Measurements from ENCODE around the gene ZCCHC12.
"Not testable (repeated sequence)": the region's sequence is repeated elsewhere in the genome, so short reads cannot be mapped to it uniquely, and the experiment has no call there.

Gene ZCCHC12

DNA sequence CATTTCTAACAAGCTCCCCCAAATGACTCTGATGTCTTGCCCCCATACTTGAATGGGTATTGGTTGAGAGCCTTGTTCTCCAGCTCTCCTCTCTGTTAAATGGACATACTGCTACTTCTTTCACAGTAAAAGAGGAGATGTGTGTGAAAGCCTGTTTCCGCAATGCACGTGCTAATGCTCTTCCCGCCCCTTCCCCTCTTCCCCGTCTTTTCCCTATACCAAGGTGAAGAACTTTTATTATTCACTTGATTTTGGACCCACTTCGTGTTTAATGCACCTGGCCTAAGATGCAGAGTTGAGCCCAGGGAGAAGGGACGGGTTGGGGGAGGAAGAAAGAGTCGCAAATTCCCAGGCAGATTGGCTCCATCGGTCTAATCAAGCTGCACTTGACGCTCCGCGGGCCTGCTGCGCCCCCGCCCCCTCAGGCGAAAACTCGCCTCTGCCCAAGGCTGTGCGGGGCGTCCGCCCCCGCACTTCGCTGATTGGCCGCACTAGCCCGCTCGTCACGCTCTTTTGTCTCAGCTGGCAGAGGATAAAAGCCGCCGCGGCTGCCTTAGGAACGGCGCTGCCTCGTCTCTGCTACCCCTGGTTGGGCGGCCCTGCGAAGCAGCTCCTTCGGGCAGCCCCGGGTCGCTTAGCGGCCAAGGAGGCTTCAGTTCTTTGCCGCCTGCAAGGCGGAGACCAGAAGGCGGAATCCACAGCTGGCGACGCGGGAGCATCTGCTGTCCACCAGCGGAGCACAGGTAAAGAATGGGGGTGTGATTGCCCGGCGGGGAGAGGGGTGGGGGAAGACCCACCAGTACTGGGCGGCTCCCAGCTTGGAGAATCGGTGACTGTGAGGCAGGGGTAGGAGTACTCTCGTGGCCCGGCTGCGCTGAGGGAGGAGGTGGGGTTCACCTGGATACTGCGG, at the start of gene ZCCHC12:
Gene ZCCHC12, plus strand, starts transcription at position 562 of the 910 bp plus-strand sequence. CDS start 1,421 bp downstream, outside the sequence.
- Mint-ChIP-seq H3K4me1 (ENCODE audit: low read depth) (peaks cover 25% of the 10 kb centered on the region), H3K9me3 (no peaks in the 10 kb centered on the region), H3K4me3 (peak within 1 kb of the TSS; percentile 68), H3K27me3 (peaks cover 60% of the 10 kb centered on the region), H3K36me3 (ENCODE audit: low read depth) (no peaks in the 10 kb centered on the region), H3K27ac (no peak within 1 kb of the TSS)
- intact Hi-C loops (cut with micrococcal nuclease) = no loop called here

DNA sequence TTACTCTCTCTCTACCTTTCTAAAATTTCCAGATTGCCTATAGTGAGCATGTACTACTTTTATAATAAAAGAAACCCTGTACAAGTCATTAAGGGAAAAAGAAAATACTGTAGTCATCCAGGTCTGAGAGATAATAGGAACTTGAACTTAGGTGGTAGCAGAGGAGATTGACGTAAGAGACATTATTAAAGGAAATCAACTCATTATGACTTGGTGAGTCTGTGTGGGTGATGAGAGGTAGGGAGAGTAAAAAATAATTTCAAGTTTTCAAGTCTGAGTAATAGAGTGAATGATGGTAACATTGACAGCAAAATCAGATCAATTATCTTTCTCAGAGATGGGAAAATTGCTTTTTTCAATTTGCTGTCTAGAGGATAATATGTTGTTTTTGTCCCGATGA, 44.0 kb upstream of the ZCCHC12 start:
- no peak overlapping the region for H3K27ac Mint-ChIP-seq
- no peaks in the 10 kb centered on the region for H3K9me3 Mint-ChIP-seq
- H3K36me3 Mint-ChIP-seq (ENCODE audit: low read depth) = peaks cover 63% of the 10 kb centered on the region
- intact Hi-C loops (cut with micrococcal nuclease) = no loop called here
- H3K4me1 Mint-ChIP-seq (ENCODE audit: low read depth) = no peaks in the 10 kb centered on the region
- H3K27me3 Mint-ChIP-seq = no peaks in the 10 kb centered on the region
- no peak overlapping the region for H3K4me3 Mint-ChIP-seq

DNA sequence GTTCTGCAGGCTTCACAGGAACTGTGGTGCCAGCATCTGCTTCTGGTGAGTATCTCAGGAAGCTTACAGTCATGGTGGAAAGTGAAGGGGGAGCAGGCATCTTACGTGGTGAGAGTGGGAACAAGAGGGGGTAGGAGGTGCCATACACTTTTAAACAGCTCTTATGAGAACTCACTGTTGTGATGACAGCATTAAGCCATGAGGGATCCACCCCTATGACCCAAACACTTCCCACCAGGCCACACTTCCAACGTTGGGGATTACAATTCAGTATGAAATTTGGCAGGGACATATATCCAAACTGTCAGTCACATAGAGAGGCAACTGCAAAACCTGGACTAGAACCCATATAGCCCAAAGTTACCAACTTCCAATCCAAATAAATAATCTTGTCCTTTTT, 43.1 kb upstream of the ZCCHC12 start:
- no peak overlapping the region for H3K4me3 Mint-ChIP-seq
- H3K27ac Mint-ChIP-seq = no peak overlapping the region
- H3K27me3 Mint-ChIP-seq = no peaks in the 10 kb centered on the region
- H3K36me3 Mint-ChIP-seq (ENCODE audit: low read depth) = peaks cover 64% of the 10 kb centered on the region
- no peaks in the 10 kb centered on the region for H3K4me1 Mint-ChIP-seq (ENCODE audit: low read depth)
- intact Hi-C loops (cut with micrococcal nuclease) = no loop called here
- H3K9me3 Mint-ChIP-seq = no peaks in the 10 kb centered on the region

DNA sequence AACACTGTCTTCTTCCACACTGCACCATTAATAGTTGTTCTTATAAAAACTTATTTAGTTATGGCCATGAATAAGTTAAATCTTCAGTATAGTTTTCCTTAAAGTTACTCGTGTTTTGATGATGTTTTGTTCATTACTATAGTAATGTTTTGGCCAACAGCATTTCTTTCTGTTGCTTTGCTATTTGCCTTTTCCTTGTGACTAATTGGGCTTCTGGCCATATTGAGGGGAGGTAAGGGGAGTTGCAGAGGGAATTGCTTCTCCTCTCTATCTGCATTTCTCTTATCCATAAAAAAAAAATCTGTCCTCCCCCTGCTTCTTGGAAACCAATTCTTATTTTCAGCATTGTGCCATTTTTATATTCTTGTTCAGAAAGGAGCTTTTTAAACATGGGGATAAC, 42.7 kb upstream of the ZCCHC12 start:
- intact Hi-C loops (cut with micrococcal nuclease) = no loop called here
- peaks cover 63% of the 10 kb centered on the region for H3K36me3 Mint-ChIP-seq (ENCODE audit: low read depth)
- no peaks in the 10 kb centered on the region for H3K27me3 Mint-ChIP-seq
- no peaks in the 10 kb centered on the region for H3K9me3 Mint-ChIP-seq
- no peak overlapping the region for H3K27ac Mint-ChIP-seq
- H3K4me1 Mint-ChIP-seq (ENCODE audit: low read depth) = no peaks in the 10 kb centered on the region
- no peak overlapping the region for H3K4me3 Mint-ChIP-seq

DNA sequence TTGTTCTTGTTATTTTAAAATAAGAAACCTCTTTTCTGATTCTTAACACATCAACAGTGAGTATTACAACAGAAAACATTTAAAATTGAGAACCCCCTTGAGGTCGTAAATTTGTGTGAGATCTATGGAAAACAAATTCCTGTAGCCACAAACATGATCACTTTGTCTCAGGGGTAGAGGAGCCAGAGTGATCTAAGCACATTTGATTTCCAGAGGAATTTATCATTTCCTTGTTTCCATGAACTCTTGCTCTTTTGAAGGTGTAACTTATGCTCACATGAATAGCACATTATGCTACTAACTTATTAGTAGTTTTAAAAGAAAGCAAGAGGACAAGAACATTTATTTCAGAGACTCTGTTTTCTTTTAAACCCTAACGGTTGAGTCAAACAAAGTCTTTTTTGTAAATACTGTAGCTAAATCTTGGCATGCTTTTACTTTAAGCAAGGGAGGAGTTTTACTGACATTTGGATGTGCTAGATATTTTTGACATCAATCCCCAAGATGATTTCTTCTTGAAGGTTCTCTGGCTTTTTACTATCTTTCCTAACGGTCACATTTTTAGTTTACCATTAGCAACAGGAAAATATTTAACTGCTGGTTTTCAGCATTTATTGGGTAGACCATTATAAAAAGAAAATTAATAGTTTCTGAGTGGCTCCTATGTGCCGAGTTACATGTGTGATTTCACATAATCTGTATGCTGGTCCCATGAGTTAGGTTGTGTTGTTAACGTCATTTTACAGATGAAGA, 27.9 kb upstream of the ZCCHC12 start:
- H3K9me3 Mint-ChIP-seq = no peaks in the 10 kb centered on the region

DNA sequence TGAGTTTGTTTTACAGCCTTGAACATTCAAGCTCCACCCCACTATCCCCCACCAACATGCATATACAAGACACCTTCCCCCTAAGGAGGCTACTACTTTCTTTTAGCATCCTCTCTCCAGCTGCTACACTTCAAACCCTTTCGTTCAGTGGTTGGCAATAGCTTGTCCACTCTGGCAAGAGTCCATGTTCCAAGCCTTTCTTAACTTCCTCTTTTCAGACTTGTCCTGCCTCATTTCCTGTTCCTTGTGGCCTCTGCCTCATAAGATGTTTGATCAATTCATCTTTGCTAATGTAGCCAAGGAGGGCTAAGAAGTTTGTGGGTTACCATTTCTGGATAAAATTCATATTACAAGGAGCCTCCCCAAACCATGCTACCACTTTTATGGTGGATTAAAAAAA, 20.8 kb upstream of the ZCCHC12 start:
- no peak overlapping the region for H3K27ac Mint-ChIP-seq
- H3K4me3 Mint-ChIP-seq = no peak overlapping the region
- H3K36me3 Mint-ChIP-seq (ENCODE audit: low read depth) = peaks cover 18% of the 10 kb centered on the region
- peaks cover 17% of the 10 kb centered on the region for H3K4me1 Mint-ChIP-seq (ENCODE audit: low read depth)
- no peaks in the 10 kb centered on the region for H3K27me3 Mint-ChIP-seq
- H3K9me3 Mint-ChIP-seq = peaks cover 9% of the 10 kb centered on the region
- intact Hi-C loops (cut with micrococcal nuclease) = loop anchor here (10.0 kb wide), 2 partner anchors 48 to 168 kb away; no protein-coding TSS in a partner anchor

More for the DNA sequence above, 27.9 kb upstream of the ZCCHC12 start:
- Mint-ChIP-seq H3K4me1 (ENCODE audit: low read depth) (peaks cover 17% of the 10 kb centered on the region), H3K27me3 (no peaks in the 10 kb centered on the region), H3K27ac (no peak overlapping the region), H3K36me3 (ENCODE audit: low read depth) (peaks cover 36% of the 10 kb centered on the region), H3K4me3 (no peak overlapping the region)
- intact Hi-C loops (cut with micrococcal nuclease) = no loop called here

DNA sequence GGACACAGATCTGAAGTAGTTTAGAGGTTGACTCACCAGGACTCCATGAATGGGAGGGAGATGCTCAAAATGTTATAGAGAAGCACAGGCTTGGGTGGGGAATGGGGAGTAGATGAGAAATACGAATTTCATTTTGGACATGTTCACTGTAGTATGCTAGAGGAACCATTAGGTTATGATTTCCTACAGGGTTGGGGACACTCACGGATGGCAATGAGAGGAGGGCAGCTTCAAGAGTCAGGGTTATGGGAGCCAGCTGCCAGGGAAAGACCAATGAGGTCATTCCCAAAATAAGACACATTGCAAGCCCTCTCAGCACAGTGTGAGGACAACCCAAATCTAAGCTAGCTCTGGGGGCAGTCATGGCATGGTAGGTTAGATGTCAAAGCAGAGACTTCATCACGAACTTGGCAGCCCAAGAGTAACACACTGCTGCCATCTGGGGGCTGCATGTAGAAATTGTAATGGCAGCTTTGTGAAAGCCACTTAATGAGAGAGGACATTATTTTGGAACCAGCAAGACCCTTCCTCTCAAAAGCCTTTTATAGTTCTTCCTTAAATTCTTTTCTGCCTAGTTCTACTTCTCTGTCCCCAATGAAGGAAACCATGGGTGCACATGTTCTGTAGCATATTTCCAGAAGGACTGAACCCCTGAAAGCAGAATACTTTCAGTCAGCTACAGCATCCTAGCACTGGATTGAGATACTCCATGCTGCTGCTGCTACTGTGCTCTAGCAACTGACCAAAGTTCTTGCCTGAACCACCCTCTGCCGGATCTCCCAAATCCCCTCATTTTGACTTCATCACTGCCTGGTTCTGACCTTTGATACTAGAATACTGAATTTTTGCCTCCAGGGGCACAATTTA, 16.2 kb upstream of the ZCCHC12 start:
- Mint-ChIP-seq H3K36me3 (ENCODE audit: low read depth) (peaks cover 12% of the 10 kb centered on the region), H3K27me3 (no peaks in the 10 kb centered on the region), H3K4me1 (ENCODE audit: low read depth) (peaks cover 12% of the 10 kb centered on the region), H3K27ac (no peak overlapping the region), H3K4me3 (no peak overlapping the region), H3K9me3 (peaks cover 9% of the 10 kb centered on the region)
- intact Hi-C loops (cut with micrococcal nuclease) = loop anchor here (1.0 to 10.0 kb wide), 3 partner anchors 53 to 203 kb away; no protein-coding TSS in a partner anchor

DNA sequence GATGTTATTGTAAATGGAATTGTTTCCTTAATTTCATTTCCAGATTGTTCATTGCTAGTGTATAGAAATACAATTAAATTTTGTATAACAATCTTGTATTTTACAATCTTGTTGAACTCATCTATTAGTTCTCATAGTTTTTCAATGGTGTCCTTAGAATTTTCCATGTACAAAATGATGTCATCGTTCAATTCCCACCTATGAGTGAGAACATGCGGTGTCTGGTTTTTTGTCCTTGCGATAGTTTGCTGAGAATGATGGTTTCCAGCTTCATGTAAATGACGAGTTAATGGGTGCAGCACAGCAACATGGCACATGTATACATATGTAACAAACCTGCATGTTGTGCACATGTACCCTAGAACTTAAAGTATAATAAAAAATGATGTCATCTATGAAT, 6.4 kb upstream of the ZCCHC12 start:
- H3K36me3 Mint-ChIP-seq (ENCODE audit: low read depth); intact Hi-C loops (cut with micrococcal nuclease); H3K27me3 Mint-ChIP-seq; H3K27ac Mint-ChIP-seq; H3K4me3 Mint-ChIP-seq; H3K4me1 Mint-ChIP-seq (ENCODE audit: low read depth); H3K9me3 Mint-ChIP-seq: not testable (repeated sequence)

DNA sequence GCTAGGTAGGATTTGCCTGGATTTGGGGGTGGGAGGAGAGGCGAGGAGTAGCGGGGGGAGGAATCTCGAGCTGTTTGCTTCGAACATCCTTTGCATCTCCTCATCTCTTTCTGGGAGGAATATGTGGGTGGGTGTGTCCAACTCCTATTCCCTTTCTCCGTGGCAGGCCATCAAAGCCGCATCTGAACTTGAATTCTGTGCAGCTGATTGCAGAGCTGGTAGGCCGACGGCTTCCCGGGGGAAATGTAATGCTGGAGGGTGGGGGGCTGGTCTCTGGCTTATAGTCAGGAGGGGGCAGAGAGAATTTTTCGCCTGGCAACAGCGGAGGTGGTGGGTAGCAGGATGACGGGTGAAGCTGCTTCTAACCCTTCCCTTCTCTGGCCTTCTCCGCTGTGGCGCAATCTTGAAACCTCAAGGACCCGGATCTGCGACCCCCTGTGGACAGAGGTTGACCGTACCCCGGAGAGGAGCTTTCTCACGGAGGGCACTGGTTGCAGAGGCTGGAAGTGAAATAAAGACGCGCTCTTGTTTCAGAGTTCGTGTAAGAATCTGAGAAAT, 628 bp downstream of the ZCCHC12 start:
- intact Hi-C loops (cut with micrococcal nuclease) = no loop called here
- H3K4me1 Mint-ChIP-seq (ENCODE audit: low read depth) = peaks cover 25% of the 10 kb centered on the region
- no peaks in the 10 kb centered on the region for H3K9me3 Mint-ChIP-seq
- no peaks in the 10 kb centered on the region for H3K36me3 Mint-ChIP-seq (ENCODE audit: low read depth)
- no peak overlapping the region for H3K27ac Mint-ChIP-seq
- H3K4me3 Mint-ChIP-seq = peak overlapping the region; percentile 68
- H3K27me3 Mint-ChIP-seq = peaks cover 68% of the 10 kb centered on the region

DNA sequence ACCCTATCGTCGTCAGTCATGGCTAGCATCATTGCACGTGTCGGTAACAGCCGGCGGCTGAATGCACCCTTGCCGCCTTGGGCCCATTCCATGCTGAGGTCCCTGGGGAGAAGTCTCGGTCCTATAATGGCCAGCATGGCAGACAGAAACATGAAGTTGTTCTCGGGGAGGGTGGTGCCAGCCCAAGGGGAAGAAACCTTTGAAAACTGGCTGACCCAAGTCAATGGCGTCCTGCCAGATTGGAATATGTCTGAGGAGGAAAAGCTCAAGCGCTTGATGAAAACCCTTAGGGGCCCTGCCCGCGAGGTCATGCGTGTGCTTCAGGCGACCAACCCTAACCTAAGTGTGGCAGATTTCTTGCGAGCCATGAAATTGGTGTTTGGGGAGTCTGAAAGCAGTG, 1.6 kb downstream of the ZCCHC12 start:
- H3K4me1 Mint-ChIP-seq (ENCODE audit: low read depth) = peaks cover 25% of the 10 kb centered on the region
- H3K36me3 Mint-ChIP-seq (ENCODE audit: low read depth) = no peaks in the 10 kb centered on the region
- peaks cover 72% of the 10 kb centered on the region for H3K27me3 Mint-ChIP-seq
- intact Hi-C loops (cut with micrococcal nuclease) = no loop called here
- H3K4me3 Mint-ChIP-seq = no peak overlapping the region
- no peak overlapping the region for H3K27ac Mint-ChIP-seq
- no peaks in the 10 kb centered on the region for H3K9me3 Mint-ChIP-seq

DNA sequence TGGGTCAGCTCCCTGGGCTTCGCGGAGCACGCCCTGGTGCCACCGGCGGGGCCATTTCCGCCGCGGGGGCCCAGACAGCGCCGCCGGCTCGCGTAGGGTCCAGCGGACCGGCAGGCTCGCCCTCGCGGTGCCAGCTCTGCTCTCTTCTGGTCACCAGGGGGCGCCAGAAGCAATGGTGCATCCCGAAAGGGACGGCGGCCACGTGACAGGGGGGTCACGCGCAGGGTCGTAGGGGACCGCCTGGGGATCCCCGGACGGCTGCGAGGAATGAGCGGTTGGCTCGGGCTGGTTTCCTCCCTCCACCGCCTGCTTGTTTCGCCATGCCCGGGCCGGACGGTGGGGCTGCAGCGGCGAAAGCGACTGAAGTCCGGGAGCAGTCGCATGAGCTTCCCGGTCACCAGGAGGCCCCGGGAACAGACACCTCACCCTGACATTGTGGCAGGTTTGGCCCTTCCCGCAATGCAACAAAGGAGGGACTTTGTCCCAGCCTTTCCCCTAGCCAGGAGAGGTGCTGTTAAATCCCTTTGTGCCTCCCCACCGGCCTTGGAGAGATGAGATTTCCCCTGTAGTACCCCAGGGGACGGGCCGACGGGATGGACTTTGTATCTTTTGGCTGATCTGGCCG, 15.8 kb downstream of the ZCCHC12 start:
- Mint-ChIP-seq H3K27ac (peak overlapping the region; percentile 41), H3K36me3 (ENCODE audit: low read depth) (no peaks in the 10 kb centered on the region), H3K9me3 (no peaks in the 10 kb centered on the region), H3K4me3 (peak overlapping the region; percentile 73), H3K27me3 (peaks cover 14% of the 10 kb centered on the region), H3K4me1 (ENCODE audit: low read depth) (no peaks in the 10 kb centered on the region)
- intact Hi-C loops (cut with micrococcal nuclease) = no loop called here

DNA sequence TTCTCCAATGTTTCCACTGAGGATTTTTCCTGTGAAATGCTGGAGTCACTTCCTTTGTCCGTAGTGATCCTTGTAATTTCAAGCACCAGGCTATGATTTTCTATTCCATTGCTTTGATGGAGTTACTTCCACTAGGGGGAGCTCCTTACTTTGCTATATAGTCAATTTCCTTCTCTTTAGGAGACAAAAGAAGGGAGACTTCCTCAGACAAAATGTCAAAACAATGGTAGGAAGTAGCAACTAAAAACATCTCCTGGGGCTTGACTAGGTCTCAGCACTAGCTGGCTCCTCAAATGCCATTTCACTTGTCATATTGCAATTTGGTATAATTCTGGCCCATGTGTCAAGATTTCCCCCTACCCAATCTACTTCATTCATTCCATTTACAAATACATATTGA, 24.1 kb downstream of the ZCCHC12 start:
- Mint-ChIP-seq H3K4me1 (ENCODE audit: low read depth) (no peaks in the 10 kb centered on the region), H3K36me3 (ENCODE audit: low read depth) (no peaks in the 10 kb centered on the region), H3K9me3 (no peaks in the 10 kb centered on the region), H3K27ac (no peak overlapping the region), H3K27me3 (peaks cover 4% of the 10 kb centered on the region), H3K4me3 (no peak overlapping the region)
- intact Hi-C loops (cut with micrococcal nuclease) = loop anchor here (1.0 to 5.0 kb wide), 3 partner anchors 160 to 370 kb away; no protein-coding TSS in a partner anchor

DNA sequence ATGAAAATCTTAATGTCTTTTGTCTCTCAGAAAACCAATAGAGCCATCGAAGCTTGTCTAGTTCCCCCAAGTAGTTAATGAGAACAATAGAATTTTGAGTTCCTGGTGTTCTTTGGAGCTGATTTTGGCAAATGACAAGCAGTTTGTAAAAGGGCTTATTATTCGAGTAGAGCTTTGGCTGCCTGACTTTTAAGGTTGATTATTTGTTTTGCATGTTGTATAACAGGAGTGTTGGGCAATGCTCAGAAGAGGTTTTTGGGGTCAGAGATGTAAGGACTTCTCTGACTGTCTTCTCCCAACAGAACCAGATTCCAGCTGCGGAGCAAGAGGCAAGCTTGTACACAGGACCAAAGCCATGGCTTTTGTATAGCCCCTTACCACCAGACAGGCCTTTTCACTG, 30.0 kb downstream of the ZCCHC12 start:
- intact Hi-C loops (cut with micrococcal nuclease) = no loop called here
- no peaks in the 10 kb centered on the region for H3K9me3 Mint-ChIP-seq
- H3K27me3 Mint-ChIP-seq = no peaks in the 10 kb centered on the region
- no peak overlapping the region for H3K4me3 Mint-ChIP-seq
- H3K36me3 Mint-ChIP-seq (ENCODE audit: low read depth) = no peaks in the 10 kb centered on the region
- no peak overlapping the region for H3K27ac Mint-ChIP-seq
- no peaks in the 10 kb centered on the region for H3K4me1 Mint-ChIP-seq (ENCODE audit: low read depth)
